Adrenal gland (tissue), 5 donors: ENCODE data around the gene NUDT22.

Source experiments
- CTCF ChIP-seq, 6 experiments: fragments of 450-650 bp in 4 of 6; fragments of 200-600 bp in 2 of 6; sonication (generic) in 1 of 6; IDR thresholded peaks; 1 replicate in 5 of 6; 2 replicates in 1 of 6; pipeline versions ENCODE4 v1.5.1 to v1.8.0; 2016 to 2021; ENCODE audit warnings: antibody characterized with exemption in 6 of 6, mild to moderate bottlenecking in 2 of 6, moderate library complexity in 1 of 6
- POLR2A ChIP-seq, 2 donors: fragments of 450-650 bp; IDR thresholded peaks; one replicate each; pipeline ENCODE4 v1.6.1; 2017; ENCODE audit warnings: antibody characterized with exemption in 2 of 2, mild to moderate bottlenecking in 2 of 2, moderate library complexity in 1 of 2
- donor health status: DM: no; HTN: no; CAD: no.

GRCh38 chr11:64225608-64226506 lies at the start of gene NUDT22, which contains the start of gene TRPT1:
- peak in 1 of 6 experiments; percentile 18 for TF ChIP-seq CTCF (IDR thresholded peaks at IDR 0.05)
- TF ChIP-seq POLR2A (IDR thresholded peaks at IDR 0.05) = peak; percentile 44 to 71
